ENCODE measurements around the gene NPAT. TPM values are rescaled to one million over a fixed set of nuclear protein-coding genes. Genes with fewer than 3 reads are reported as not detected.
"Not testable (repeated sequence)": the region's sequence is repeated elsewhere in the genome, so short reads cannot be mapped to it uniquely, and the experiment has no call there.

The NPAT gene
- polyA plus RNA-seq, 1 donor (not counting 4 experiments of a cell fraction or from before 2014, with no cell fraction given), result 8.0 TPM

- Histone ChIP-seq H3K9me3 (ENCODE audit: control insufficient read depth, low read depth, low read length) (no peaks in the 10 kb centered on the region), H3K9me1 (ENCODE audit: control insufficient read depth, extremely low read depth, insufficient read depth, low read length) (no peaks in the 10 kb centered on the region), H3K4me1 (ENCODE audit: control insufficient read depth, extremely low read depth, insufficient read depth, low read length) (peaks cover 3% of the 10 kb centered on the region), H4K20me1 (ENCODE audit: control insufficient read depth, extremely low read depth, insufficient read depth, low read length) (no peaks in the 10 kb centered on the region), H3K36me3 (ENCODE audit: control insufficient read depth in 2 of 2, extremely low read depth in 1 of 2, insufficient read depth in 2 of 2, low read length in 2 of 2) (peaks cover 5 to 18% of the 10 kb centered on the region in 2 experiments), H3K27me3 (ENCODE audit: control insufficient read depth, extremely low read depth, insufficient read depth, low read length) (no peaks in the 10 kb centered on the region), H3K4me2 (ENCODE audit: control insufficient read depth, extremely low read depth, insufficient read depth, low read depth, low read length) (no peak overlapping the region), H3K4me3 (ENCODE audit: control insufficient read depth in 2 of 3, extremely low read depth in 1 of 3, insufficient read depth in 2 of 3, low read depth in 1 of 3, low read length in 3 of 3) (no peak overlapping the region), H3K27ac (ENCODE audit: control insufficient read depth, insufficient read depth, low read length) (no peak overlapping the region), H2AFZ (ENCODE audit: control insufficient read depth, low read length) (no peak overlapping the region), H3K9ac (ENCODE audit: control insufficient read depth, extremely low read depth, insufficient read depth, low read length) (no peak overlapping the region), H3K79me2 (ENCODE audit: control insufficient read depth, insufficient read depth, low read length) (no peaks in the 10 kb centered on the region)
- DNase-seq (ENCODE audit: low read depth, low spot score) (no peak), FAIRE-seq (no peak)
- dilution Hi-C loops (cut with MboI; ENCODE audit: extremely low pct_ligation_motif_present, low sequenced_read_pairs), result no loop called here
- TF ChIP-seq, protein P1, sequence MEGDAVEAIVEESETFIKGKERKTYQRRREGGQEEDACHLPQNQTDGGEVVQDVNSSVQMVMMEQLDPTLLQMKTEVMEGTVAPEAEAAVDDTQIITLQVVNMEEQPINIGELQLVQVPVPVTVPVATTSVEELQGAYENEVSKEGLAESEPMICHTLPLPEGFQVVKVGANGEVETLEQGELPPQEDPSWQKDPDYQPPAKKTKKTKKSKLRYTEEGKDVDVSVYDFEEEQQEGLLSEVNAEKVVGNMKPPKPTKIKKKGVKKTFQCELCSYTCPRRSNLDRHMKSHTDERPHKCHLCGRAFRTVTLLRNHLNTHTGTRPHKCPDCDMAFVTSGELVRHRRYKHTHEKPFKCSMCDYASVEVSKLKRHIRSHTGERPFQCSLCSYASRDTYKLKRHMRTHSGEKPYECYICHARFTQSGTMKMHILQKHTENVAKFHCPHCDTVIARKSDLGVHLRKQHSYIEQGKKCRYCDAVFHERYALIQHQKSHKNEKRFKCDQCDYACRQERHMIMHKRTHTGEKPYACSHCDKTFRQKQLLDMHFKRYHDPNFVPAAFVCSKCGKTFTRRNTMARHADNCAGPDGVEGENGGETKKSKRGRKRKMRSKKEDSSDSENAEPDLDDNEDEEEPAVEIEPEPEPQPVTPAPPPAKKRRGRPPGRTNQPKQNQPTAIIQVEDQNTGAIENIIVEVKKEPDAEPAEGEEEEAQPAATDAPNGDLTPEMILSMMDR (optimal IDR thresholded peaks at IDR 0.05 in 1 of 3, IDR thresholded peaks at IDR 0.05 in 1 of 3, conservative IDR thresholded peaks at IDR 0.05 in 1 of 3; ENCODE audit: extremely low read depth in 1 of 3, insufficient read depth in 2 of 3, low read length in 3 of 3), result no peak
- TF ChIP-seq EZH2 (IDR thresholded peaks at IDR 0.05; ENCODE audit: low read length), result no peak
Observed at GRCh38 chr11:108137212-108137611, 85.2 kb downstream of the NPAT start.

- TF ChIP-seq, protein P1 (optimal IDR thresholded peaks at IDR 0.05 in 1 of 3, IDR thresholded peaks at IDR 0.05 in 1 of 3, conservative IDR thresholded peaks at IDR 0.05 in 1 of 3; ENCODE audit: extremely low read depth in 1 of 3, insufficient read depth in 2 of 3, low read length in 3 of 3), result peak; percentile 12 to 32 (median 21)
- TF ChIP-seq EZH2 (IDR thresholded peaks at IDR 0.05; ENCODE audit: low read length), result no peak
- FAIRE-seq (no peak), DNase-seq (ENCODE audit: low read depth, low spot score) (no peak)
- no peak overlapping the region for H3K9ac ChIP-seq (ENCODE audit: control insufficient read depth, extremely low read depth, insufficient read depth, low read length)
- peaks cover 2 to 16% of the 10 kb centered on the region in 2 experiments for H3K36me3 ChIP-seq (ENCODE audit: control insufficient read depth in 2 of 2, extremely low read depth in 1 of 2, insufficient read depth in 2 of 2, low read length in 2 of 2)
- H3K9me3 ChIP-seq (ENCODE audit: control insufficient read depth, low read depth, low read length), result no peaks in the 10 kb centered on the region
- no peak overlapping the region for H3K4me3 ChIP-seq (ENCODE audit: control insufficient read depth in 2 of 3, extremely low read depth in 1 of 3, insufficient read depth in 2 of 3, low read depth in 1 of 3, low read length in 3 of 3)
- dilution Hi-C loops (cut with MboI; ENCODE audit: extremely low pct_ligation_motif_present, low sequenced_read_pairs), result no loop called here
- H3K4me2 ChIP-seq (ENCODE audit: control insufficient read depth, extremely low read depth, insufficient read depth, low read depth, low read length), result no peak overlapping the region
- no peaks in the 10 kb centered on the region for H3K79me2 ChIP-seq (ENCODE audit: control insufficient read depth, insufficient read depth, low read length)
- no peak overlapping the region for H3K27ac ChIP-seq (ENCODE audit: control insufficient read depth, insufficient read depth, low read length)
- no peak overlapping the region for H2AFZ ChIP-seq (ENCODE audit: control insufficient read depth, low read length)
- H4K20me1 ChIP-seq (ENCODE audit: control insufficient read depth, extremely low read depth, insufficient read depth, low read length), result no peaks in the 10 kb centered on the region
- no peaks in the 10 kb centered on the region for H3K9me1 ChIP-seq (ENCODE audit: control insufficient read depth, extremely low read depth, insufficient read depth, low read length)
- H3K4me1 ChIP-seq (ENCODE audit: control insufficient read depth, extremely low read depth, insufficient read depth, low read length), result peaks cover 3% of the 10 kb centered on the region
- no peaks in the 10 kb centered on the region for H3K27me3 ChIP-seq (ENCODE audit: control insufficient read depth, extremely low read depth, insufficient read depth, low read length)
Observed at GRCh38 chr11:108135845-108136544, 86.4 kb downstream of the NPAT start.

DNA sequence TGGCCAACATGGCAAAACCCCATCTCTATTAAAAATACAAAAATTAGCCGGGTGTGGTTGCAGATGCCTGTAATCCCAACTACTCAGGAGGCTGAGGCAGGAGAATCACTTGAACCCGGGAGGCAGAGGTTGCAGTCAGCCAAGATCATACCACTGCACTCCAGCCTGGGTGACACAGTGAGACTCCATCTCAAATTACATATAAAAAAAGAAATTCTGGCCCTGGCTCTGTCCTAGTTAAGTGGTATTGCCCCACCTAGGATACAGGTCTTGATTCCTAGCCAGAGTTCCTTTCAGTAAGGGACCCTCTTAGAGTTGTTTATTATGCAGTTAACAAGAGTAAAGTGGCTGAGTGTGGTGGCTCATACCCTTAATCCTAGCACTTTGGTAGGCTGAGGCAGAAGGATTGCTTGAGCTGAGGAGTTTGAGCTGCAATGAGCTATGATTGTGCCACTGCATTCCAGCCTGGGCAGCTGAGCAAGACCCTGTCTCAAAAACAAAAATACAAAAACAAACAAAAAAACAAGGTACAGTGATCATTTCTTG lies 89.4 kb downstream of the NPAT start:
- H3K27ac ChIP-seq (ENCODE audit: control insufficient read depth, insufficient read depth, low read length); H3K27me3 ChIP-seq (ENCODE audit: control insufficient read depth, extremely low read depth, insufficient read depth, low read length); H3K9me3 ChIP-seq (ENCODE audit: control insufficient read depth, low read depth, low read length); H3K79me2 ChIP-seq (ENCODE audit: control insufficient read depth, insufficient read depth, low read length); H4K20me1 ChIP-seq (ENCODE audit: control insufficient read depth, extremely low read depth, insufficient read depth, low read length); DNase-seq (ENCODE audit: low read depth, low spot score); H3K4me1 ChIP-seq (ENCODE audit: control insufficient read depth, extremely low read depth, insufficient read depth, low read length); H3K9me1 ChIP-seq (ENCODE audit: control insufficient read depth, extremely low read depth, insufficient read depth, low read length); H3K4me2 ChIP-seq (ENCODE audit: control insufficient read depth, extremely low read depth, insufficient read depth, low read depth, low read length); H2AFZ ChIP-seq (ENCODE audit: control insufficient read depth, low read length); H3K36me3 ChIP-seq (ENCODE audit: control insufficient read depth in 2 of 2, extremely low read depth in 1 of 2, insufficient read depth in 2 of 2, low read length in 2 of 2); FAIRE-seq; H3K9ac ChIP-seq (ENCODE audit: control insufficient read depth, extremely low read depth, insufficient read depth, low read length); H3K4me3 ChIP-seq (ENCODE audit: control insufficient read depth in 2 of 3, extremely low read depth in 1 of 3, insufficient read depth in 2 of 3, low read depth in 1 of 3, low read length in 3 of 3); dilution Hi-C loops (cut with MboI; ENCODE audit: extremely low pct_ligation_motif_present, low sequenced_read_pairs): not testable (repeated sequence)

Data from keratinocyte (primary cell).